Prostate gland (tissue), 2 donors: ENCODE data around the gene ACTRT2. TPM values are rescaled to one million over a fixed set of nuclear protein-coding genes. Genes with fewer than 3 reads are reported as not detected.

Experiments
- DNase-seq: peaks from one replicate; pipeline ENCODE4 v3.0.0-alpha.2; 2019; ENCODE audit warnings: low spot score
- H3K27ac ChIP-seq, 2 donors: fragments of 200-600 bp; sonication (generic); 2 replicates each; pipeline ENCODE4 v1.5.1; 2017 to 2019
- H3K27me3 ChIP-seq: fragments of 200-600 bp; sonication (generic); replicated peaks from 2 replicates; pipeline ENCODE4 v1.5.1; 2019; ENCODE audit not compliant: insufficient read depth
- H3K36me3 ChIP-seq, 2 donors: fragments of 200-600 bp; sonication (generic); 1 replicate in 1 of 2; 2 replicates in 1 of 2; pipeline versions ENCODE4 v1.5.1 to v1.8.1; 2017 to 2019
- H3K4me1 ChIP-seq: fragments of 200-600 bp; sonication (generic); replicated peaks from 2 replicates; pipeline ENCODE4 v1.5.1; 2019
- H3K4me3 ChIP-seq, 2 donors: fragments of 200-600 bp; sonication (generic); 2 replicates each; pipeline ENCODE4 v1.5.1; 2017 to 2019
- H3K9me3 ChIP-seq: fragments of 200-600 bp; sonication (generic); 2 replicates; pipeline ENCODE4 v1.5.1; 2017
- CTCF ChIP-seq, 4 experiments: fragments of 200-600 bp in 2 of 4; fragments of 450-650 bp in 2 of 4; sonication (generic) in 2 of 4; IDR thresholded peaks; 1 replicate in 3 of 4; 2 replicates in 1 of 4; pipeline ENCODE4 v1.5.1; 2016 to 2019; ENCODE audit warnings: antibody characterized with exemption in 4 of 4, mild to moderate bottlenecking in 2 of 4, moderate library complexity in 2 of 4
- POLR2A ChIP-seq: fragments of 450-650 bp; IDR thresholded peaks from one replicate; pipeline ENCODE4 v1.6.1; 2016; ENCODE audit warnings: antibody characterized with exemption, mild to moderate bottlenecking
- POLR2AphosphoS5 ChIP-seq: sonication (generic); formaldehyde crosslinking; IDR thresholded peaks from one replicate; pipeline ENCODE4 v1.6.1; 2017; ENCODE audit warnings: antibody characterized with exemption
- WGBS: methylation state at CpG from one replicate; pipeline ENCODE4 v1.1.5; 2018; 5-methylcytosine and 5-hydroxymethylcytosine counted together
- intact Hi-C: fragments of 100-400 bp; cut with DNase I; formaldehyde crosslinking; loops from one replicate; pipeline ENCODE4 v1.14.2; 2022
- total RNA-seq, 2 donors: library from RNA; depleted of rRNA; stranded (reverse); fragments of >200 nt; gene quantifications; one replicate each; pipeline ENCODE4 v1.1.0, GENCODE V29; 2016

Gene ACTRT2
- total RNA-seq, 2 donors from 2014 or later = 7.2 TPM; not detected in 1

- intact Hi-C loops = no loop called here
- H3K27ac ChIP-seq = no peak overlapping the region
- no peaks in the 10 kb centered on the region for H3K4me1 ChIP-seq
- no peaks in the 10 kb centered on the region for H3K36me3 ChIP-seq
- H3K9me3 ChIP-seq = no peaks in the 10 kb centered on the region
- no peaks in the 10 kb centered on the region for H3K27me3 ChIP-seq
- no peak for TF ChIP-seq POLR2AphosphoS5
- TF ChIP-seq POLR2A = no peak
- no peak for TF ChIP-seq CTCF (IDR thresholded peaks at IDR 0.05)
- H3K4me3 ChIP-seq = no peak overlapping the region
- DNase-seq = no peak
- WGBS = 79% methylated on average over 22 of the region's 32 CpGs
Measured at GRCh38 chr1:3003039-3003940, 18.0 kb upstream of the ACTRT2 start.

GRCh38 chr1:3003941-3004270, 17.4 kb upstream of the ACTRT2 start:
- Histone ChIP-seq H3K27ac (no peak overlapping the region), H3K36me3 (no peaks in the 10 kb centered on the region), H3K4me3 (no peak overlapping the region), H3K9me3 (no peaks in the 10 kb centered on the region), H3K27me3 (no peaks in the 10 kb centered on the region), H3K4me1 (no peaks in the 10 kb centered on the region)
- TF ChIP-seq CTCF (IDR thresholded peaks at IDR 0.05) (no peak), POLR2A (no peak), POLR2AphosphoS5 (no peak)
- no peak for DNase-seq
- WGBS = 85% methylated on average over 10 of the region's 10 CpGs
- intact Hi-C loops = no loop called here

GRCh38 chr1:3004285-3005205, 16.7 kb upstream of the ACTRT2 start:
- intact Hi-C loops = no loop called here
- Histone ChIP-seq H3K36me3 (no peaks in the 10 kb centered on the region), H3K4me3 (no peak overlapping the region), H3K4me1 (no peaks in the 10 kb centered on the region), H3K27me3 (no peaks in the 10 kb centered on the region), H3K9me3 (no peaks in the 10 kb centered on the region), H3K27ac (no peak overlapping the region)
- 58% methylated on average over 20 of the region's 20 CpGs for WGBS
- TF ChIP-seq POLR2A (no peak), POLR2AphosphoS5 (no peak), CTCF (IDR thresholded peaks at IDR 0.05) (no peak)
- DNase-seq = no peak

- 22% methylated on average over 8 of the region's 8 CpGs for WGBS
- TF ChIP-seq CTCF (IDR thresholded peaks at IDR 0.05) (no peak), POLR2A (no peak), POLR2AphosphoS5 (no peak)
- Histone ChIP-seq H3K4me3 (no peak overlapping the region), H3K27me3 (peaks cover under 1% of the 10 kb centered on the region), H3K9me3 (no peaks in the 10 kb centered on the region), H3K27ac (no peak overlapping the region), H3K4me1 (no peaks in the 10 kb centered on the region), H3K36me3 (no peaks in the 10 kb centered on the region)
- intact Hi-C loops = no loop called here
- no peak for DNase-seq
Measured at GRCh38 chr1:3005771-3006170, 15.5 kb upstream of the ACTRT2 start.
